GM12878 (cell line): ENCODE measurements around the gene PRKN. TPM values are rescaled to one million over a fixed set of nuclear protein-coding genes. Genes with fewer than 3 reads are reported as not detected.

ENCODE experiments used
- BCLAF1 ChIP-seq: fragments of 450-650 bp; IDR thresholded peaks from 2 replicates; pipeline ENCODE4 v1.6.1; 2017; ENCODE audit warnings: antibody characterized with exemption, mild to moderate bottlenecking, moderate library complexity
- CREM ChIP-seq: IDR thresholded peaks from 2 replicates; pipeline ENCODE4 v1.6.1; 2014; ENCODE audit warnings: antibody characterized with exemption, low read depth
- NFYA ChIP-seq: IDR thresholded peaks from 2 replicates; pipeline ENCODE4 v1.6.1; 2011; ENCODE audit warnings: low read depth, mild to moderate bottlenecking, low read length, improper control_type of control experiment, borderline replicate concordance
- POLR2A ChIP-seq: IDR thresholded peaks from 2 replicates; pipeline ENCODE4 v1.6.1; 2011; ENCODE audit warnings: low read depth, mild to moderate bottlenecking, low read length
- RAD21 ChIP-seq: IDR thresholded peaks from 2 replicates; pipeline ENCODE4 v1.6.1; 2011; ENCODE audit warnings: mild to moderate bottlenecking, low read depth, low read length, moderate library complexity; ENCODE audit not compliant: insufficient read depth
- RBBP5 ChIP-seq: fragments of 200-600 bp; sonication (generic); conservative IDR thresholded peaks from 2 replicates; pipeline ENCODE4 v1.6.1; 2016
- ZBTB4 ChIP-seq: fragments of 450-650 bp; formaldehyde crosslinking; IDR thresholded peaks from 2 replicates; pipeline ENCODE4 v1.4.0; 2022; ENCODE audit warnings: mild to moderate bottlenecking, moderate library complexity
- ZNF207 ChIP-seq: fragments of 450-650 bp; IDR thresholded peaks from 2 replicates; pipeline ENCODE4 v1.6.1; 2014; ENCODE audit warnings: antibody characterized with exemption, mild to moderate bottlenecking, borderline replicate concordance
- ZNF687 ChIP-seq: fragments of 450-650 bp; IDR thresholded peaks from 2 replicates; pipeline ENCODE4 v1.6.1; 2017; ENCODE audit warnings: mild to moderate bottlenecking, moderate library complexity
- polyA plus RNA-seq, 11 experiments: library from polyadenylated mRNA; depleted of rRNA in 4 of 11; unstranded in 6 of 11; stranded (reverse) in 5 of 11; fragments of >200 nt; fragmentation: Nextera tagmentation in 4 of 11; fragmentation: Illumina TruSeq in 1 of 11; extraction: Ambion mirVana in 4 of 11; extraction: Trizol in 1 of 11; gene quantifications; 1 replicate in 1 of 11; 2 replicates in 10 of 11; pipeline versions ENCODE4 v1.2.1 to v1.2.3, GENCODE V29; 2011 to 2016; ENCODE audit warnings: inconsistent platforms in 2 of 11, missing spikeins in 2 of 11, low read depth in 1 of 11
- total RNA-seq, 4 experiments: library from RNA; depleted of rRNA in 3 of 4; stranded (reverse); fragments of >200 nt in 3 of 4; fragmentation: Illumina TruSeq in 1 of 4; extraction: Trizol in 1 of 4; gene quantifications; 2 replicates each; pipeline versions ENCODE4 v1.2.1 to v1.2.3, GENCODE V29; 2013 to 2021

Gene PRKN
- total and polyA plus RNA-seq, 10 of the 15 experiments (the other 5 are each of a cell fraction or from before 2014, with no cell fraction given) = 0.06 to 0.09 TPM; not detected in 8

GRCh38 chr6:161608771-161609170 is 1118.8 kb downstream of the PRKN start (continued):
- TF ChIP-seq ZNF687 (no peak), RBBP5 (no peak), POLR2A (no peak), NFYA (no peak), ZBTB4 (CRISPR knock-in tag) (no peak), CREM (no peak), BCLAF1 (no peak), RAD21 (no peak), ZNF207 (no peak)
